ENCODE results near the gene MARCHF6.

DNA sequence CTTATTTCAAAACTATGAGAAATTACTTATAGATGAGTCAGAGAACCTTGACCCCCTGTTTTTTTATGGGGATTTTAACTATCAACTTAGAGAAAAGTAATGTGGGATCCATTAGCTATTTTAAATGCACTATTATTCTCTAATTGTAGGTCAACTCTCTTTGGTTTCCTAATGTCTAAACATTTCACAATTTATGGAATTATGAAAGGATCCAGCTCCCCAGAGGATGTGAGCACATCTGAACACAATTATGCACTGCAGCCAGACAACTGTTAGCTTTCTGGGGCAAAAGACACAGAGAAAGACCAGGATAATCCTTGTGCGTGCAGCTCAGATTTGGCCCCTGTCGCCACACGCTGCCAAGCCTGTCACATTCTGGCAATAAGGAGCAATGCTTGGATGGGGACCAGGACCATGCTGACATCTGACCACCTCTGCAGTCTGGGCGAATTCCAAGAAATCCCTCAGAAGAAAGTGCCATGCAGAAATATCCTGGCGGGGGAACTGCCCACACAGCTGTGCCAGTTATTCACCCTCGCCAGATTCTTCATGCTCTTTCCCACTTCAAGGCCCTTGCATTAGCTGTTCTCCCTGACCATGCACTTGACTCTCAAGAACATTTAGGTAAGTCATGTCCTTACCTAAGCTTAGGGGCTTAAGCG, 23.5 kb upstream of the MARCHF6 start:
- TF ChIP-seq POLR2AphosphoS5 (IDR thresholded peaks at IDR 0.05; ENCODE audit: low read depth) (no peak), ZNF331 (CRISPR knock-in tag; IDR thresholded peaks at IDR 0.05; ENCODE audit: low read depth) (no peak), CREB1 (CRISPR knock-in tag; IDR thresholded peaks at IDR 0.05; ENCODE audit: low read depth) (no peak), EZH2phosphoT487 (IDR thresholded peaks at IDR 0.05; ENCODE audit: unreplicated experiment) (no peak), JUNB (IDR thresholded peaks at IDR 0.05; ENCODE audit: unreplicated experiment) (no peak)
- TF ChIP-seq, protein P1, sequence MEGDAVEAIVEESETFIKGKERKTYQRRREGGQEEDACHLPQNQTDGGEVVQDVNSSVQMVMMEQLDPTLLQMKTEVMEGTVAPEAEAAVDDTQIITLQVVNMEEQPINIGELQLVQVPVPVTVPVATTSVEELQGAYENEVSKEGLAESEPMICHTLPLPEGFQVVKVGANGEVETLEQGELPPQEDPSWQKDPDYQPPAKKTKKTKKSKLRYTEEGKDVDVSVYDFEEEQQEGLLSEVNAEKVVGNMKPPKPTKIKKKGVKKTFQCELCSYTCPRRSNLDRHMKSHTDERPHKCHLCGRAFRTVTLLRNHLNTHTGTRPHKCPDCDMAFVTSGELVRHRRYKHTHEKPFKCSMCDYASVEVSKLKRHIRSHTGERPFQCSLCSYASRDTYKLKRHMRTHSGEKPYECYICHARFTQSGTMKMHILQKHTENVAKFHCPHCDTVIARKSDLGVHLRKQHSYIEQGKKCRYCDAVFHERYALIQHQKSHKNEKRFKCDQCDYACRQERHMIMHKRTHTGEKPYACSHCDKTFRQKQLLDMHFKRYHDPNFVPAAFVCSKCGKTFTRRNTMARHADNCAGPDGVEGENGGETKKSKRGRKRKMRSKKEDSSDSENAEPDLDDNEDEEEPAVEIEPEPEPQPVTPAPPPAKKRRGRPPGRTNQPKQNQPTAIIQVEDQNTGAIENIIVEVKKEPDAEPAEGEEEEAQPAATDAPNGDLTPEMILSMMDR (conservative IDR thresholded peaks at IDR 0.05; ENCODE audit: low read depth in 2 of 2), result no peak

Data from GM23338 (cell line).